K562 (cell line): Measurements from ENCODE around the gene PIH1D1. TPM values are rescaled to one million over a fixed set of nuclear protein-coding genes. Genes with fewer than 3 reads are reported as not detected.

ENCODE experiments used
- CEBPG ChIP-seq, 3 experiments: fragments of 200-800 bp in 1 of 3; sonication (Bioruptor generic) in 1 of 3; sonication (generic) in 1 of 3; formaldehyde crosslinking in 1 of 3; IDR thresholded peaks in 2 of 3; conservative IDR thresholded peaks in 1 of 3; 2 replicates each; pipeline versions ENCODE4 v1.6.1 to v1.8.0; 2016 to 2022; ENCODE audit warnings: missing compliant biosample characterization in 2 of 3, missing genetic modification characterization in 2 of 3, mild to moderate bottlenecking in 1 of 3, missing genetic modification reagents in 1 of 3
- CHD7 ChIP-seq: fragments of 200-600 bp; sonication (generic); IDR thresholded peaks from one replicate; pipeline ENCODE4 v1.6.1; 2012; ENCODE audit warnings: mild to moderate bottlenecking, low read depth, low read length, inconsistent platforms
- FOSL1 ChIP-seq: fragments of 200-800 bp; sonication (Bioruptor generic); conservative IDR thresholded peaks from 2 replicates; pipeline ENCODE4 v1.6.1; 2016; ENCODE audit warnings: missing genetic modification characterization, missing compliant biosample characterization
- RBM25 ChIP-seq: fragments of 200-400 bp; formaldehyde crosslinking; IDR thresholded peaks from 2 replicates; pipeline ENCODE4 v1.6.1; 2018; ENCODE audit warnings: low read length, low read depth, moderate library complexity; ENCODE audit not compliant: severe bottlenecking
- U2AF1 ChIP-seq: fragments of 200-400 bp; formaldehyde crosslinking; optimal IDR thresholded peaks from 2 replicates; pipeline ENCODE3; 2017; ENCODE audit warnings: mild to moderate bottlenecking, low read depth, low read length, moderate library complexity
- ZNF134 ChIP-seq: fragments of 250-450 bp; sonication (Bioruptor Pico); conservative IDR thresholded peaks from 2 replicates; pipeline ENCODE4 v1.4.0; 2020
- ZNF41 ChIP-seq: fragments of 250-450 bp; sonication (Bioruptor Pico); conservative IDR thresholded peaks from 2 replicates; pipeline ENCODE4 v1.4.0; 2020; ENCODE audit warnings: mild to moderate bottlenecking
- polyA plus RNA-seq, 8 experiments: library from polyadenylated mRNA; depleted of rRNA in 4 of 8; stranded (reverse) in 5 of 8; unstranded in 3 of 8; fragments of >200 nt; fragmentation: Nextera tagmentation in 2 of 8; fragmentation: Illumina TruSeq in 1 of 8; extraction: Ambion mirVana in 2 of 8; extraction: Trizol in 1 of 8; gene quantifications; 2 replicates each; pipeline versions ENCODE4 v1.2.1 to v1.2.3, GENCODE V29; 2011 to 2014; ENCODE audit warnings: inconsistent platforms in 1 of 8, missing spikeins in 1 of 8
- total RNA-seq, 7 experiments: library from RNA; depleted of rRNA in 6 of 7; stranded (reverse); fragments of >200 nt in 6 of 7; fragmentation: Illumina TruSeq in 2 of 7; extraction: Trizol in 2 of 7; gene quantifications; 2 replicates each; pipeline versions ENCODE4 v1.2.1 to v1.2.3, GENCODE V29; 2011 to 2021; ENCODE audit warnings: low replicate concordance in 1 of 7

Gene PIH1D1
- total and polyA plus RNA-seq, 9 of the 15 experiments (the other 6 are each of a cell fraction or from before 2014, with no cell fraction given) = 26.5 to 224 (median 137) TPM

GRCh38 chr19:49487277-49488045 is 35.8 kb upstream of the PIH1D1 start, which contains the start of gene RPL13A (continued):
- no peak for TF ChIP-seq CHD7
- no peak for TF ChIP-seq FOSL1 (tag)
- no peak for TF ChIP-seq ZNF134
- TF ChIP-seq CEBPG (CRISPR knock-in tag; IDR thresholded peaks at IDR 0.05) = peak; percentile 98
- TF ChIP-seq CEBPG (tag; conservative IDR thresholded peaks at IDR 0.05 in 1 of 2, IDR thresholded peaks at IDR 0.05 in 1 of 2) = peak; percentile 98 to 99
- peak; percentile 2 for TF ChIP-seq RBM25
- TF ChIP-seq ZNF41 (CRISPR knock-in tag) = no peak
- no peak for TF ChIP-seq U2AF1
